IMR-90 (cell line): Measurements from ENCODE around the gene TTC28. TPM values are rescaled to one million over a fixed set of nuclear protein-coding genes. Genes with fewer than 3 reads are reported as not detected.

Experiments used
- ATAC-seq: fragments of 200-7000 bp; cut with Tn5 transposase; 2 replicates; pipeline ENCODE4 v1.9.1; 2020; ENCODE audit warnings: low read depth, mild to moderate bottlenecking, moderate library complexity
- BruUV-seq: library from RNA; stranded (reverse); fragments of 400-500 nt; replicated peaks from 2 replicates; lab custom pipeline; 2021; lab: Mats Ljungman, UMichigan
- CTCF ChIA-PET: fragments of 300-600 bp; formaldehyde crosslinking; extraction: SDS; loops from one replicate; lab custom pipeline; 2021; ENCODE audit warnings: antibody characterized with exemption; lab: Yijun Ruan, JAX
- POLR2A ChIA-PET: fragments of 300-600 bp; sonication (Branson Sonifier 250); formaldehyde crosslinking; loops from one replicate; lab custom pipeline; 2022; ENCODE audit warnings: antibody characterized with exemption; ENCODE audit not compliant: unreplicated experiment; lab: Charles Lee
- DNase-seq: peaks from one replicate; pipeline ENCODE4 v3.0.0; 2013
- H2AFZ ChIP-seq: replicated peaks from 2 replicates; pipeline ENCODE3; 2013; ENCODE audit warnings: low read length, mild to moderate bottlenecking; ENCODE audit not compliant: poor library complexity
- H2AK5ac ChIP-seq: 2 replicates; pipeline ENCODE4 v1.6.1; 2013; ENCODE audit warnings: low read depth, low read length, inconsistent platforms
- H2AK9ac ChIP-seq: replicated peaks from 2 replicates; pipeline ENCODE3; 2013; ENCODE audit warnings: mild to moderate bottlenecking, low read depth, low read length, moderate library complexity; ENCODE audit not compliant: poor library complexity
- H2BK120ac ChIP-seq: 2 replicates; pipeline ENCODE4 v1.6.1; 2013; ENCODE audit warnings: low read depth, low read length, inconsistent platforms
- H2BK15ac ChIP-seq: 3 replicates; pipeline ENCODE4 v1.6.1; 2013; ENCODE audit warnings: low read depth, low read length, inconsistent platforms
- H2BK20ac ChIP-seq: 2 replicates; pipeline ENCODE4 v1.6.1; 2013; ENCODE audit warnings: low read depth, mild to moderate bottlenecking, inconsistent platforms, low read length, moderate library complexity
- H2BK5ac ChIP-seq: 2 replicates; pipeline ENCODE4 v1.6.1; 2013; ENCODE audit warnings: mild to moderate bottlenecking, low read depth, low read length, inconsistent platforms; ENCODE audit not compliant: poor library complexity, severe bottlenecking
- H3K14ac ChIP-seq: replicated peaks from 2 replicates; pipeline ENCODE4 v1.6.1; 2013; ENCODE audit warnings: low read depth, low read length, inconsistent platforms
- H3K18ac ChIP-seq: 2 replicates; pipeline ENCODE4 v1.6.1; 2013; ENCODE audit warnings: low read depth, low read length, control low read depth
- H3K23ac ChIP-seq: 2 replicates; pipeline ENCODE4 v1.6.1; 2013; ENCODE audit warnings: low read depth, low read length, inconsistent platforms
- H3K27ac ChIP-seq: 2 replicates; pipeline ENCODE4 v1.5.1; 2013; ENCODE audit warnings: mild to moderate bottlenecking, control low read depth, low read length; ENCODE audit not compliant: insufficient read depth
- H3K27me3 ChIP-seq: 2 replicates; pipeline ENCODE4 v1.6.1; 2013; ENCODE audit warnings: low read length; ENCODE audit not compliant: control insufficient read depth, insufficient read depth
- H3K36me3 ChIP-seq: 2 replicates; pipeline ENCODE4 v1.6.1; 2013; ENCODE audit warnings: low read length, mixed read lengths; ENCODE audit not compliant: control insufficient read depth, insufficient read depth
- H3K4ac ChIP-seq: 2 replicates; pipeline ENCODE4 v1.6.1; 2013; ENCODE audit warnings: low read depth, low read length, inconsistent platforms
- H3K4me1 ChIP-seq: 2 replicates; pipeline ENCODE4 v1.6.1; 2013; ENCODE audit warnings: low read length, mixed read lengths; ENCODE audit not compliant: control insufficient read depth, insufficient read depth
- H3K4me2 ChIP-seq: 2 replicates; pipeline ENCODE4 v1.6.1; 2013; ENCODE audit warnings: low read depth, mild to moderate bottlenecking, control low read depth, low read length, moderate library complexity
- H3K4me3 ChIP-seq: 2 replicates; pipeline ENCODE4 v1.5.1; 2013; ENCODE audit warnings: low read depth, mild to moderate bottlenecking, control low read depth, low read length, moderate library complexity; ENCODE audit not compliant: insufficient read depth
- H3K56ac ChIP-seq: 2 replicates; pipeline ENCODE4 v1.6.1; 2013; ENCODE audit warnings: low read length, inconsistent platforms; ENCODE audit not compliant: insufficient read depth; ENCODE audit errors: extremely low read depth
- H3K79me1 ChIP-seq, 2 experiments: 2 replicates each; pipeline ENCODE4 v1.6.1; 2013; ENCODE audit warnings: low read length in 2 of 2, inconsistent platforms in 1 of 2, low read depth in 1 of 2
- H3K9ac ChIP-seq: 2 replicates; pipeline ENCODE4 v1.6.1; 2013; ENCODE audit warnings: low read depth, low read length, control low read depth
- H3K9me1 ChIP-seq: 2 replicates; pipeline ENCODE4 v1.6.1; 2013; ENCODE audit warnings: low read length, inconsistent platforms; ENCODE audit not compliant: insufficient read depth
- H3K9me3 ChIP-seq: 2 replicates; pipeline ENCODE4 v1.6.1; 2013; ENCODE audit warnings: low read length; ENCODE audit not compliant: control insufficient read depth, insufficient read depth
- H4K20me1 ChIP-seq: 2 replicates; pipeline ENCODE4 v1.6.1; 2013; ENCODE audit warnings: low read length, inconsistent platforms; ENCODE audit not compliant: insufficient read depth
- H4K5ac ChIP-seq: 2 replicates; pipeline ENCODE4 v1.6.1; 2013; ENCODE audit warnings: mild to moderate bottlenecking, low read depth, low read length, control low read depth
- H4K8ac ChIP-seq, 2 experiments: 2 replicates each; pipeline ENCODE4 v1.6.1; 2013; ENCODE audit warnings: low read depth in 2 of 2, low read length in 2 of 2, control low read depth in 1 of 2, inconsistent platforms in 1 of 2
- H4K91ac ChIP-seq: 2 replicates; pipeline ENCODE4 v1.6.1; 2013; ENCODE audit warnings: low read depth, low read length, inconsistent platforms; ENCODE audit not compliant: insufficient read depth
- BHLHE40 ChIP-seq: fragments of 150-350 bp; IDR thresholded peaks from 2 replicates; pipeline ENCODE4 v1.6.1; 2016; ENCODE audit warnings: mild to moderate bottlenecking, low read depth, low read length
- CEBPB ChIP-seq: IDR thresholded peaks from 2 replicates; pipeline ENCODE4 v1.6.1; 2012; ENCODE audit warnings: low read depth, low read length, improper control_type of control experiment
- CHD1 ChIP-seq: IDR thresholded peaks from 2 replicates; pipeline ENCODE4 v1.6.1; 2012; ENCODE audit warnings: low read depth, low read length, improper control_type of control experiment
- FOS ChIP-seq: fragments of 150-350 bp; IDR thresholded peaks from 2 replicates; pipeline ENCODE4 v1.6.1; 2016; ENCODE audit warnings: low read depth, low read length
- MAFK ChIP-seq: IDR thresholded peaks from 2 replicates; pipeline ENCODE4 v1.6.1; 2012; ENCODE audit warnings: low read depth, low read length, improper control_type of control experiment
- MAZ ChIP-seq: IDR thresholded peaks from 2 replicates; pipeline ENCODE4 v1.6.1; 2012; ENCODE audit warnings: low read depth, mild to moderate bottlenecking, low read length, improper control_type of control experiment, moderate library complexity, borderline replicate concordance
- MXI1 ChIP-seq: IDR thresholded peaks from 2 replicates; pipeline ENCODE4 v1.6.1; 2012; ENCODE audit warnings: low read depth, mild to moderate bottlenecking, low read length, moderate library complexity, borderline replicate concordance
- NFE2L2 ChIP-seq: fragments of 150-350 bp; IDR thresholded peaks from 2 replicates; pipeline ENCODE4 v1.6.1; 2016; ENCODE audit warnings: low read depth, mild to moderate bottlenecking, low read length
- POLR2A ChIP-seq: IDR thresholded peaks from 2 replicates; pipeline ENCODE4 v1.6.1; 2012; ENCODE audit warnings: mild to moderate bottlenecking, low read depth, low read length
- RAD21 ChIP-seq: IDR thresholded peaks from 2 replicates; pipeline ENCODE4 v1.6.1; 2012; ENCODE audit warnings: low read length, improper control_type of control experiment
- RCOR1 ChIP-seq: IDR thresholded peaks from 2 replicates; pipeline ENCODE4 v1.6.1; 2012; ENCODE audit warnings: mild to moderate bottlenecking, low read length, improper control_type of control experiment; ENCODE audit not compliant: insufficient replicate concordance
- RFX5 ChIP-seq: IDR thresholded peaks from 2 replicates; pipeline ENCODE4 v1.8.0; 2012; ENCODE audit warnings: low read depth, mild to moderate bottlenecking, low read length, moderate library complexity
- SMC3 ChIP-seq: fragments of 150-350 bp; IDR thresholded peaks from 2 replicates; pipeline ENCODE4 v1.6.1; 2016; ENCODE audit warnings: low read depth, mild to moderate bottlenecking, antibody characterized with exemption, low read length, moderate library complexity
- WGBS, 2 experiments: methylation state at CpG; one replicate each; pipeline versions ENCODE4 v1.1.5 to v1.1.7; 2013; ENCODE audit warnings: missing lambda C conversion rate in 2 of 2; ENCODE audit not compliant: insufficient read length in 1 of 2; ENCODE audit errors: extremely low coverage in 2 of 2; 5-methylcytosine and 5-hydroxymethylcytosine counted together
- dilution Hi-C: fragments of 300-500 bp; cut with HindIII; formaldehyde crosslinking; loops from one replicate; pipeline ENCODE4 v1.14.3; 2018; ENCODE audit warnings: low sequenced_read_pairs; ENCODE audit not compliant: unreplicated experiment
- in situ Hi-C: fragments of 300-500 bp; cut with MboI; formaldehyde crosslinking; loops from 3 replicates; pipeline ENCODE4 v1.14.3; 2019; ENCODE audit warnings: low sequenced_read_pairs, inconsistent platforms, mixed read lengths
- intact Hi-C: fragments of 100-400 bp; cut with micrococcal nuclease; formaldehyde crosslinking; loops from 2 replicates; pipeline ENCODE4 v1.10.0; 2022
- polyA plus RNA-seq, 3 experiments: library from polyadenylated mRNA; depleted of rRNA; stranded (reverse); fragments of >200 nt; gene quantifications; 2 replicates each; pipeline ENCODE4 v1.2.3, GENCODE V29; 2012; ENCODE audit warnings: low replicate concordance in 1 of 3
- total RNA-seq: library from RNA; depleted of rRNA; stranded (reverse); fragments of >200 nt; gene quantifications from 2 replicates; pipeline ENCODE4 v1.2.3, GENCODE V29; 2012
- TF ChIP-seq, protein P1 (sequence below): fragments of 150-350 bp; IDR thresholded peaks from 2 replicates; pipeline ENCODE4 v1.6.1; 2017; ENCODE audit warnings: mild to moderate bottlenecking, antibody characterized with exemption, low read length, low read depth
- TF ChIP-seq, protein P2 (sequence below): conservative IDR thresholded peaks from 2 replicates; pipeline ENCODE4 v1.5.1; 2012; ENCODE audit warnings: mild to moderate bottlenecking, low read depth, low read length, improper control_type of control experiment
- TF ChIP-seq, protein P3 (sequence below): fragments of 150-350 bp; IDR thresholded peaks from 2 replicates; pipeline ENCODE4 v1.6.1; 2016; ENCODE audit warnings: low read depth, mild to moderate bottlenecking, low read length, moderate library complexity, borderline replicate concordance

TTC28 gene
- total and polyA plus RNA-seq, 2 of the 4 experiments (the other 2 are of a cell fraction), result 5.6 to 13.3 TPM

DNA sequence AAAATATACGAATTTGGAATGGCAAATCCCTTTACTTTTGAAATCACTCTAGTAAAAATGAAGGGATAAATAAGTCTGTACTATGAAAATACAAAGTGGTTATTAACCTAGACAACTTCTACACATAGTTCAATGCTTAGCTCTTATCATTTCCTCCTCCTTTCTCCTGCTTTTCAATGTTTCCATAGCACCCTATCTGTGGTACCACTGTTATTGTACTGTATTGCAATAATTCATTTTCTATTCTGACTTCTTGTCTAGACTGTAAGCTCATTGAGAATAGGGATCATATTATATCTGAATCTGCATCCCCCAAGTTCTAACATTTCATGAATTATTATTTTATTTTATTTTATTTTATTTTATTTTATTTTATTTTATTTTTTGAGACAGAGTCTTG is 251.4 kb downstream of the TTC28 start:
- no peak overlapping the region for H3K9ac ChIP-seq
- BruUV-seq, result no TSS peak
- no peak overlapping the region for H3K4me3 ChIP-seq
- no peak overlapping the region for H3K23ac ChIP-seq
- POLR2A ChIA-PET, result no interaction called here
- intact Hi-C loops (no loop called here), dilution Hi-C loops (no loop called here), in situ Hi-C loops (loop anchor here (25.0 kb wide), 1 partner anchor 366 kb away; no protein-coding TSS in a partner anchor)
- H3K79me1 ChIP-seq, result peaks cover 3 to 12% of the 10 kb centered on the region in 2 experiments; a peak in 2 of 4 replicates
- no peak overlapping the region for H4K8ac ChIP-seq
- no peak overlapping the region for H3K4me2 ChIP-seq
- H4K91ac ChIP-seq, result no peak overlapping the region
- no peak overlapping the region for H2BK5ac ChIP-seq
- no peak overlapping the region for H2BK20ac ChIP-seq
- TF ChIP-seq MAZ, result no peak
- no peak for TF ChIP-seq RFX5
- TF ChIP-seq, protein P1, sequence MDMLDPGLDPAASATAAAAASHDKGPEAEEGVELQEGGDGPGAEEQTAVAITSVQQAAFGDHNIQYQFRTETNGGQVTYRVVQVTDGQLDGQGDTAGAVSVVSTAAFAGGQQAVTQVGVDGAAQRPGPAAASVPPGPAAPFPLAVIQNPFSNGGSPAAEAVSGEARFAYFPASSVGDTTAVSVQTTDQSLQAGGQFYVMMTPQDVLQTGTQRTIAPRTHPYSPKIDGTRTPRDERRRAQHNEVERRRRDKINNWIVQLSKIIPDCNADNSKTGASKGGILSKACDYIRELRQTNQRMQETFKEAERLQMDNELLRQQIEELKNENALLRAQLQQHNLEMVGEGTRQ, result no peak
- no peak for TF ChIP-seq MAFK
- TF ChIP-seq, protein P2, sequence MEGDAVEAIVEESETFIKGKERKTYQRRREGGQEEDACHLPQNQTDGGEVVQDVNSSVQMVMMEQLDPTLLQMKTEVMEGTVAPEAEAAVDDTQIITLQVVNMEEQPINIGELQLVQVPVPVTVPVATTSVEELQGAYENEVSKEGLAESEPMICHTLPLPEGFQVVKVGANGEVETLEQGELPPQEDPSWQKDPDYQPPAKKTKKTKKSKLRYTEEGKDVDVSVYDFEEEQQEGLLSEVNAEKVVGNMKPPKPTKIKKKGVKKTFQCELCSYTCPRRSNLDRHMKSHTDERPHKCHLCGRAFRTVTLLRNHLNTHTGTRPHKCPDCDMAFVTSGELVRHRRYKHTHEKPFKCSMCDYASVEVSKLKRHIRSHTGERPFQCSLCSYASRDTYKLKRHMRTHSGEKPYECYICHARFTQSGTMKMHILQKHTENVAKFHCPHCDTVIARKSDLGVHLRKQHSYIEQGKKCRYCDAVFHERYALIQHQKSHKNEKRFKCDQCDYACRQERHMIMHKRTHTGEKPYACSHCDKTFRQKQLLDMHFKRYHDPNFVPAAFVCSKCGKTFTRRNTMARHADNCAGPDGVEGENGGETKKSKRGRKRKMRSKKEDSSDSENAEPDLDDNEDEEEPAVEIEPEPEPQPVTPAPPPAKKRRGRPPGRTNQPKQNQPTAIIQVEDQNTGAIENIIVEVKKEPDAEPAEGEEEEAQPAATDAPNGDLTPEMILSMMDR, result no peak
- no peak for TF ChIP-seq CEBPB
- TF ChIP-seq CHD1, result no peak
- no peak for TF ChIP-seq RCOR1
- no peak for TF ChIP-seq MXI1
- no peak for TF ChIP-seq BHLHE40
- TF ChIP-seq SMC3, result no peak
- TF ChIP-seq NFE2L2, result no peak
- TF ChIP-seq RAD21, result no peak
- TF ChIP-seq FOS, result no peak
- no peak for TF ChIP-seq POLR2A
- TF ChIP-seq, protein P3, sequence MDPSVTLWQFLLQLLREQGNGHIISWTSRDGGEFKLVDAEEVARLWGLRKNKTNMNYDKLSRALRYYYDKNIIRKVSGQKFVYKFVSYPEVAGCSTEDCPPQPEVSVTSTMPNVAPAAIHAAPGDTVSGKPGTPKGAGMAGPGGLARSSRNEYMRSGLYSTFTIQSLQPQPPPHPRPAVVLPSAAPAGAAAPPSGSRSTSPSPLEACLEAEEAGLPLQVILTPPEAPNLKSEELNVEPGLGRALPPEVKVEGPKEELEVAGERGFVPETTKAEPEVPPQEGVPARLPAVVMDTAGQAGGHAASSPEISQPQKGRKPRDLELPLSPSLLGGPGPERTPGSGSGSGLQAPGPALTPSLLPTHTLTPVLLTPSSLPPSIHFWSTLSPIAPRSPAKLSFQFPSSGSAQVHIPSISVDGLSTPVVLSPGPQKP, result no peak
- no peak for DNase-seq
- H3K36me3 ChIP-seq, result no peaks in the 10 kb centered on the region
- H3K18ac ChIP-seq, result no peak overlapping the region
- no peak overlapping the region for H2AFZ ChIP-seq
- peaks cover 10% of the 10 kb centered on the region; the same call in 1 of the 2 replicates for H4K20me1 ChIP-seq
- no peak overlapping the region for H3K56ac ChIP-seq
- H3K4ac ChIP-seq, result no peak overlapping the region
- CTCF ChIA-PET, result no interaction called here
- H3K27me3 ChIP-seq, result no peaks in the 10 kb centered on the region
- H3K27ac ChIP-seq, result no peak overlapping the region
- no peak overlapping the region for H2BK15ac ChIP-seq
- H2AK9ac ChIP-seq, result no peak overlapping the region
- H2AK5ac ChIP-seq, result no peak overlapping the region
- H4K5ac ChIP-seq, result no peak overlapping the region
- WGBS, 2 experiments, result no CpG with 5 or more reads among the region's 1 CpG
- H3K9me1 ChIP-seq, result peaks cover 8% of the 10 kb centered on the region
- no peak for ATAC-seq
- H3K9me3 ChIP-seq, result no peaks in the 10 kb centered on the region
- no peak overlapping the region for H3K14ac ChIP-seq
- peaks cover 18% of the 10 kb centered on the region for H3K4me1 ChIP-seq
- no peak overlapping the region for H2BK120ac ChIP-seq
